Colonic mucosa (tissue), 4 donors: ENCODE measurements around the gene CARD8. TPM values are rescaled to one million over a fixed set of nuclear protein-coding genes. Genes with fewer than 3 reads are reported as not detected.
A peak's percentile ranks its signal among the peaks of the same experiment; 100 is the strongest.
"Not testable (repeated sequence)": the region's sequence is repeated elsewhere in the genome, so short reads cannot be mapped to it uniquely, and the experiment has no call there.

Experiments used
- DNase-seq: peaks from one replicate; pipeline ENCODE4 v3.0.0-alpha.2; 2020
- H3K27ac ChIP-seq: fragments of 200-600 bp; one replicate; pipeline ENCODE4 v1.8.0; 2021
- H3K27me3 ChIP-seq: fragments of 200-600 bp; one replicate; pipeline ENCODE4 v1.8.0; 2021
- H3K36me3 ChIP-seq: fragments of 200-600 bp; one replicate; pipeline ENCODE4 v1.8.0; 2021
- H3K4me1 ChIP-seq: fragments of 200-600 bp; one replicate; pipeline ENCODE4 v1.8.0; 2021; ENCODE audit warnings: mild to moderate bottlenecking
- H3K4me3 ChIP-seq: fragments of 200-600 bp; one replicate; pipeline ENCODE4 v1.8.0; 2021
- H3K9ac ChIP-seq, 2 donors: one replicate each; pipeline ENCODE4 v1.7.0; 2013; ENCODE audit warnings: control low read depth in 2 of 2, low read depth in 2 of 2, low read length in 2 of 2
- H3K9me3 ChIP-seq: fragments of 200-600 bp; one replicate; pipeline ENCODE4 v1.8.0; 2021
- CTCF ChIP-seq: fragments of 200-600 bp; IDR thresholded peaks from one replicate; pipeline ENCODE4 v1.8.0; 2022; ENCODE audit warnings: antibody characterized with exemption, mild to moderate bottlenecking
- intact Hi-C: fragments of 100-400 bp; cut with DNase I; formaldehyde crosslinking; loops from one replicate; pipeline ENCODE4 v1.14.1; 2022
- total RNA-seq, 2 donors: library from RNA; stranded (reverse); fragmentation: NEBNext Ultra II Directional in 1 of 2; extraction: Animal tissue kit (Norgen Biotek cat#: 25700) in 1 of 2; gene quantifications; one replicate each; pipeline ENCODE4 v1.2.1, GENCODE V29; 2021
- donor health status: healthy.
- donor health status: DM: no; HTN: no; CAD: no.
- donor health status: DM: no; HTN: no; CAD: no.

CARD8 gene
- total RNA-seq, 2 donors from 2014 or later = 17.9 to 20.3 TPM

- Histone ChIP-seq H3K4me3 (peak overlapping the region; percentile 12), H3K27ac (no peak overlapping the region), H3K9ac (peak overlapping the region in 1 of 2 donors; percentile 18), H3K9me3 (no peaks in the 10 kb centered on the region), H3K4me1 (no peaks in the 10 kb centered on the region), H3K36me3 (no peaks in the 10 kb centered on the region), H3K27me3 (no peaks in the 10 kb centered on the region)
- no peak for DNase-seq
- no peak for TF ChIP-seq CTCF
- intact Hi-C loops = no loop called here
Measured at GRCh38 chr19:48248081-48248833, 7.5 kb downstream of the CARD8 start.

- H3K27me3 ChIP-seq = no peaks in the 10 kb centered on the region
- no peak overlapping the region for H3K27ac ChIP-seq
- intact Hi-C loops = no loop called here
- no peak for DNase-seq
- H3K4me1 ChIP-seq = no peaks in the 10 kb centered on the region
- no peaks in the 10 kb centered on the region for H3K9me3 ChIP-seq
- no peak overlapping the region for H3K4me3 ChIP-seq
- no peak overlapping the region for H3K9ac ChIP-seq
- TF ChIP-seq CTCF = no peak
- H3K36me3 ChIP-seq = no peaks in the 10 kb centered on the region
Measured at GRCh38 chr19:48247212-48247611, 8.5 kb downstream of the CARD8 start.

GRCh38 chr19:48246101-48246500, 9.6 kb downstream of the CARD8 start:
- intact Hi-C loops = no loop called here
- no peak overlapping the region for H3K9ac ChIP-seq
- H3K4me3 ChIP-seq = no peak overlapping the region
- no peaks in the 10 kb centered on the region for H3K27me3 ChIP-seq
- H3K4me1 ChIP-seq = no peaks in the 10 kb centered on the region
- no peak overlapping the region for H3K27ac ChIP-seq
- H3K9me3 ChIP-seq = no peaks in the 10 kb centered on the region
- TF ChIP-seq CTCF = no peak
- no peaks in the 10 kb centered on the region for H3K36me3 ChIP-seq
- DNase-seq = no peak

- H3K4me3 ChIP-seq = no peak overlapping the region
- H3K4me1 ChIP-seq = no peaks in the 10 kb centered on the region
- H3K9me3 ChIP-seq = no peaks in the 10 kb centered on the region
- no peak for TF ChIP-seq CTCF
- no peaks in the 10 kb centered on the region for H3K27me3 ChIP-seq
- intact Hi-C loops = no loop called here
- no peaks in the 10 kb centered on the region for H3K36me3 ChIP-seq
- DNase-seq = no peak
- H3K27ac ChIP-seq = no peak overlapping the region
- no peak overlapping the region for H3K9ac ChIP-seq
Measured at GRCh38 chr19:48244281-48244680, 11.4 kb downstream of the CARD8 start.

GRCh38 chr19:48241771-48242170, 13.9 kb downstream of the CARD8 start:
- intact Hi-C loops, H3K4me3 ChIP-seq, H3K27me3 ChIP-seq, H3K9ac ChIP-seq, H3K4me1 ChIP-seq, DNase-seq, H3K9me3 ChIP-seq, H3K27ac ChIP-seq, H3K36me3 ChIP-seq: not testable (repeated sequence)

- H3K36me3 ChIP-seq = no peaks in the 10 kb centered on the region
- no peak overlapping the region for H3K9ac ChIP-seq
- H3K4me3 ChIP-seq = no peak overlapping the region
- no peaks in the 10 kb centered on the region for H3K9me3 ChIP-seq
- no peaks in the 10 kb centered on the region for H3K4me1 ChIP-seq
- intact Hi-C loops = no loop called here
- H3K27ac ChIP-seq = no peak overlapping the region
- TF ChIP-seq CTCF = no peak
- DNase-seq = no peak
- H3K27me3 ChIP-seq = no peaks in the 10 kb centered on the region
Measured at GRCh38 chr19:48239582-48240141, 16.1 kb downstream of the CARD8 start.
